IPS DF 4.7 (cell line): ENCODE data around the gene CDC42.
"Not testable (repeated sequence)": the region's sequence is repeated elsewhere in the genome, so short reads cannot be mapped to it uniquely, and the experiment has no call there.

ENCODE experiments used
- DNase-seq: peaks from one replicate; pipeline ENCODE4 v3.0.0-alpha.2; 2013; ENCODE audit warnings: low spot score; ENCODE audit errors: extremely low read depth

The CDC42 gene

GRCh38 chr1:22052115-22053016, at the start of gene CDC42:
CDC42 (plus strand) TSS chr1:22052709; CDS start chr1:22078479, 25,770 bp downstream.
- no peak for DNase-seq

GRCh38 chr1:22002875-22003274, 49.6 kb upstream of the CDC42 start:
- DNase-seq, result not testable (repeated sequence)

- not testable (repeated sequence) for DNase-seq
Observed at GRCh38 chr1:22003959-22004358, 48.5 kb upstream of the CDC42 start.

GRCh38 chr1:22005261-22006149, 47.0 kb upstream of the CDC42 start:
- DNase-seq, result not testable (repeated sequence)

- DNase-seq, result not testable (repeated sequence)
Observed at GRCh38 chr1:22006736-22007135, 45.8 kb upstream of the CDC42 start.

GRCh38 chr1:22007262-22007661, 45.2 kb upstream of the CDC42 start:
- DNase-seq, result not testable (repeated sequence)

- DNase-seq, result not testable (repeated sequence)
Observed at GRCh38 chr1:22009566-22009965, 42.9 kb upstream of the CDC42 start.

- DNase-seq, result not testable (repeated sequence)
Observed at GRCh38 chr1:22012752-22013151, 39.8 kb upstream of the CDC42 start.

- DNase-seq, result not testable (repeated sequence)
Observed at GRCh38 chr1:22014575-22015206, 37.8 kb upstream of the CDC42 start.

- no peak for DNase-seq
Observed at GRCh38 chr1:22018583-22019559, 33.6 kb upstream of the CDC42 start.

- DNase-seq, result no peak
Observed at GRCh38 chr1:22021061-22021460, 31.4 kb upstream of the CDC42 start.

- no peak for DNase-seq
Observed at GRCh38 chr1:22024485-22025367, 27.8 kb upstream of the CDC42 start.

- no peak for DNase-seq
Observed at GRCh38 chr1:22025368-22026155, 26.9 kb upstream of the CDC42 start.

GRCh38 chr1:22026924-22027289, 25.6 kb upstream of the CDC42 start:
- DNase-seq, result no peak

GRCh38 chr1:22030057-22030456, 22.5 kb upstream of the CDC42 start:
- no peak for DNase-seq

GRCh38 chr1:22030473-22030872, 22.0 kb upstream of the CDC42 start:
- no peak for DNase-seq

- no peak for DNase-seq
Observed at GRCh38 chr1:22031214-22031962, 21.1 kb upstream of the CDC42 start.

GRCh38 chr1:22034834-22035233, 17.7 kb upstream of the CDC42 start:
- DNase-seq, result not testable (repeated sequence)
